Occipital lobe (tissue), 2 donors: ENCODE results near the gene ITGAL. TPM values are rescaled to one million over a fixed set of nuclear protein-coding genes. Genes with fewer than 3 reads are reported as not detected.
"Not testable (repeated sequence)": the region's sequence is repeated elsewhere in the genome, so short reads cannot be mapped to it uniquely, and the experiment has no call there.

Source experiments
- DNase-seq: peaks from one replicate; lab custom pipeline; 2025; lab: John Stamatoyannopoulos, UW
- total RNA-seq: library from RNA; depleted of rRNA; stranded (reverse); fragments of >200 nt; gene quantifications from one replicate; pipeline ENCODE4 v1.2.3, GENCODE V29; 2014

The ITGAL gene
- 1.1 TPM for total RNA-seq

GRCh38 chr16:30472328-30472942, at the start of gene ITGAL:
Gene ITGAL, plus strand, starts transcription at chr16:30472742. Its CDS starts 96 bp downstream, at chr16:30472838.
- no peak for DNase-seq

- DNase-seq, result no peak
Measured at GRCh38 chr16:30428055-30428454, 44.5 kb upstream of the ITGAL start.

- DNase-seq, result no peak
Measured at GRCh38 chr16:30429418-30429677, 43.2 kb upstream of the ITGAL start.

GRCh38 chr16:30429678-30430427, 42.7 kb upstream of the ITGAL start, which contains the start of gene DCTPP1:
Gene DCTPP1, minus strand, starts transcription at chr16:30430030. Its CDS starts 50 bp downstream, at chr16:30429980.
- DNase-seq, result peak; percentile 93

- DNase-seq, result no peak
Measured at GRCh38 chr16:30430428-30430970, 42.0 kb upstream of the ITGAL start.

- no peak for DNase-seq
Measured at GRCh38 chr16:30434852-30435251, 37.7 kb upstream of the ITGAL start.

- DNase-seq, result no peak
Measured at GRCh38 chr16:30437511-30438046, 35.0 kb upstream of the ITGAL start.

GRCh38 chr16:30438835-30439234, 33.7 kb upstream of the ITGAL start:
- DNase-seq, result no peak

GRCh38 chr16:30439720-30440348, 32.7 kb upstream of the ITGAL start:
- no peak for DNase-seq

- DNase-seq, result no peak
Measured at GRCh38 chr16:30443631-30444030, 28.9 kb upstream of the ITGAL start.

- no peak for DNase-seq
Measured at GRCh38 chr16:30444231-30445148, 28.1 kb upstream of the ITGAL start.

GRCh38 chr16:30445149-30445407, 27.5 kb upstream of the ITGAL start:
- no peak for DNase-seq

- peak; percentile 94 for DNase-seq
Measured at GRCh38 chr16:30445408-30446202, 26.9 kb upstream of the ITGAL start, which contains the start of gene SEPHS2. Gene SEPHS2, minus strand, starts transcription at chr16:30445874. Its CDS starts 147 bp downstream, at chr16:30445727.

GRCh38 chr16:30446203-30446595, 26.3 kb upstream of the ITGAL start:
- DNase-seq, result no peak

- DNase-seq, result no peak
Measured at GRCh38 chr16:30447512-30448226, 24.9 kb upstream of the ITGAL start.

- DNase-seq, result no peak
Measured at GRCh38 chr16:30449116-30449435, 23.5 kb upstream of the ITGAL start.

GRCh38 chr16:30452709-30453580, 19.6 kb upstream of the ITGAL start:
- DNase-seq, result not testable (repeated sequence)

- DNase-seq, result no peak
Measured at GRCh38 chr16:30456302-30456701, 16.2 kb upstream of the ITGAL start.

- no peak for DNase-seq
Measured at GRCh38 chr16:30457256-30457655, 15.3 kb upstream of the ITGAL start.
